Measurements from ENCODE around the gene RIT2. TPM values are rescaled to one million over a fixed set of nuclear protein-coding genes. Genes with fewer than 3 reads are reported as not detected.

RIT2 gene
- total and polyA plus RNA-seq, 11 donors, result not detected

- Histone ChIP-seq H3K4me1 (no peaks in the 10 kb centered on the region), H3K4me3 (no peak overlapping the region), H3K27me3 (no peaks in the 10 kb centered on the region), H3K27ac (no peak overlapping the region), H3K9me3 (no peaks in the 10 kb centered on the region), H3K36me3 (no peaks in the 10 kb centered on the region)
- no peak for TF ChIP-seq POLR2A (IDR thresholded peaks at IDR 0.05)
- TF ChIP-seq, protein P1, sequence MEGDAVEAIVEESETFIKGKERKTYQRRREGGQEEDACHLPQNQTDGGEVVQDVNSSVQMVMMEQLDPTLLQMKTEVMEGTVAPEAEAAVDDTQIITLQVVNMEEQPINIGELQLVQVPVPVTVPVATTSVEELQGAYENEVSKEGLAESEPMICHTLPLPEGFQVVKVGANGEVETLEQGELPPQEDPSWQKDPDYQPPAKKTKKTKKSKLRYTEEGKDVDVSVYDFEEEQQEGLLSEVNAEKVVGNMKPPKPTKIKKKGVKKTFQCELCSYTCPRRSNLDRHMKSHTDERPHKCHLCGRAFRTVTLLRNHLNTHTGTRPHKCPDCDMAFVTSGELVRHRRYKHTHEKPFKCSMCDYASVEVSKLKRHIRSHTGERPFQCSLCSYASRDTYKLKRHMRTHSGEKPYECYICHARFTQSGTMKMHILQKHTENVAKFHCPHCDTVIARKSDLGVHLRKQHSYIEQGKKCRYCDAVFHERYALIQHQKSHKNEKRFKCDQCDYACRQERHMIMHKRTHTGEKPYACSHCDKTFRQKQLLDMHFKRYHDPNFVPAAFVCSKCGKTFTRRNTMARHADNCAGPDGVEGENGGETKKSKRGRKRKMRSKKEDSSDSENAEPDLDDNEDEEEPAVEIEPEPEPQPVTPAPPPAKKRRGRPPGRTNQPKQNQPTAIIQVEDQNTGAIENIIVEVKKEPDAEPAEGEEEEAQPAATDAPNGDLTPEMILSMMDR (IDR thresholded peaks at IDR 0.05), result no peak
- intact Hi-C loops (cut with DNase I), result no loop called here
- no peak for DNase-seq
- 69 to 80% (median 74%) methylated on average over 3 of the region's 3 CpGs for WGBS, 4 donors
- no peak for ATAC-seq
Measured at GRCh38 chr18:43125471-43125870, 10.0 kb upstream of the RIT2 start.

DNA sequence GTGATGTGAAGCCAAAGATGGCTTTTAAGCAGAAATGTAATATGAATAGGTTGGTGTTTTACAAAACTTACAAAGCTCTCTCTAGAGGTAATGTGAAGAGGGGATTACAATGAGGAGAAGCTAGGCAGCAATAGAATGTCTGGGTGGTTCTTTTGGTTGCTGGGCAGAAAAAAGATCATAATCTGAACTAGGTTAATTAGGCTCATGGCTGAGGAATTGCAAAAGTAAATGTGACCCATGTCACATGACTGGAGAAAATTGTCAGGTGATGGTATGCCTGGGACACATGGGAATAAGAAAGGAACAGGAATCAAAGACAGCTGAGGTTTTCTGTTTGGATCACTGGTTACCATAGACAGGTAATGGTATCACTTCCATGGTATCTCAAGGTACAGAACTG, 7.5 kb upstream of the RIT2 start:
- Histone ChIP-seq H3K9me3 (no peaks in the 10 kb centered on the region), H3K4me1 (no peaks in the 10 kb centered on the region), H3K36me3 (no peaks in the 10 kb centered on the region), H3K4me3 (no peak overlapping the region), H3K27ac (no peak overlapping the region), H3K27me3 (peaks cover 0 to 6% (median 0%) of the 10 kb centered on the region in 9 donors)
- ATAC-seq (no peak), DNase-seq (no peak)
- no peak for TF ChIP-seq POLR2A (IDR thresholded peaks at IDR 0.05)
- TF ChIP-seq, protein P1 (IDR thresholded peaks at IDR 0.05), result no peak
- intact Hi-C loops (cut with DNase I), result no loop called here

- Histone ChIP-seq H3K27ac (no peak overlapping the region), H3K36me3 (no peaks in the 10 kb centered on the region), H3K9me3 (no peaks in the 10 kb centered on the region), H3K4me3 (no peak overlapping the region), H3K4me1 (no peaks in the 10 kb centered on the region), H3K27me3 (peaks cover 0 to 8% (median 0%) of the 10 kb centered on the region in 9 donors)
- 57 to 78% (median 73%) methylated on average over 2 of the region's 2 CpGs for WGBS, 4 donors
- DNase-seq, result no peak
- ATAC-seq, result no peak
- intact Hi-C loops (cut with DNase I), result no loop called here
- TF ChIP-seq, protein P1 (IDR thresholded peaks at IDR 0.05), result no peak
- no peak for TF ChIP-seq POLR2A (IDR thresholded peaks at IDR 0.05)
Measured at GRCh38 chr18:43116699-43117294, 1.3 kb upstream of the RIT2 start.

- WGBS, 4 donors, result 71 to 89% (median 86%) methylated on average over 2 of the region's 2 CpGs
- ATAC-seq, result no peak
- TF ChIP-seq POLR2A (IDR thresholded peaks at IDR 0.05), result no peak
- TF ChIP-seq, protein P1 (IDR thresholded peaks at IDR 0.05), result no peak
Measured at GRCh38 chr18:43113220-43113895, 2.1 kb downstream of the RIT2 start.

More at GRCh38 chr18:43113220-43113895, 2.1 kb downstream of the RIT2 start:
- Histone ChIP-seq H3K4me3 (no peak overlapping the region), H3K27ac (no peak overlapping the region), H3K9me3 (no peaks in the 10 kb centered on the region), H3K36me3 (no peaks in the 10 kb centered on the region), H3K4me1 (no peaks in the 10 kb centered on the region), H3K27me3 (peaks cover 0 to 6% (median 0%) of the 10 kb centered on the region in 9 donors)
- intact Hi-C loops (cut with DNase I), result no loop called here
- DNase-seq, result no peak

Data from heart left ventricle (tissue), 16 donors.